Measurements from ENCODE around the gene DYSF.

DNA sequence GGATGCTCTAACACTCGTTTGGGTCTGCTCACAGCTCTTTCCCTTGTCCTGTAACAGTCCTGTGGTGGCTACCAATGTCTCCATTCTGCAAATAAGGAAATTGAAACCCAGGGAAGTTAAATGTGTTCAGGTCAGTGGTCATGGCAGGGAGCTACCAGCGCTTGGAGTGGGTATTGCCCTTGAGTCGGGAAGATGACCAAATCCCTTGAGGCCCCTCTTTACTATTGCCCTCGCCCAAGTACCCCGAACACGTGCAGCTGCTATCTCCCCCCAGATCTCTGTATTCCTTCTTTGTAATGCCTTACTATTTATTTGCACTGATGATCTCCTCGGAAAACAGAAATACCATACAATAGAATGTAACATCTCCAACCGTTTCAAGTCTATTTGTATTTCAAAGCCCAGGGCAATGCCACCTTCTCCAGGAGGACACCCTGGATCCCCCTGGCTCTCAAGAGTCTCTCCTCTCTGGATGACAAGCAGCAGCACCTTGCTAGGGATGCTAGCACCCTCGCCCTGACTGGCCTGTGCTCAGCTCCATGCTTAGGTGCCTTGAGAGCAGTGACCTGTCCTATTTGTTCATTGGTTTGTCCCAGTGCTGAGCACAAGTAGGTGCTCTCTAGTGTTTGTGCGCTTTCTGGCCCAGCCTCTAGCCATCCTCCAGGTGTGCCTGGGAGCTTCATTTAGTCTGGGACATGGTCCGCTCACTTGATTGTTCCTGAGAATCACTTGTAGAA lies 15.1 kb downstream of the DYSF start:
- no peak for TF ChIP-seq ZNF670 (tag by site-specific recombination; IDR thresholded peaks at IDR 0.05; ENCODE audit: low read depth)
- TF ChIP-seq, protein P1, sequence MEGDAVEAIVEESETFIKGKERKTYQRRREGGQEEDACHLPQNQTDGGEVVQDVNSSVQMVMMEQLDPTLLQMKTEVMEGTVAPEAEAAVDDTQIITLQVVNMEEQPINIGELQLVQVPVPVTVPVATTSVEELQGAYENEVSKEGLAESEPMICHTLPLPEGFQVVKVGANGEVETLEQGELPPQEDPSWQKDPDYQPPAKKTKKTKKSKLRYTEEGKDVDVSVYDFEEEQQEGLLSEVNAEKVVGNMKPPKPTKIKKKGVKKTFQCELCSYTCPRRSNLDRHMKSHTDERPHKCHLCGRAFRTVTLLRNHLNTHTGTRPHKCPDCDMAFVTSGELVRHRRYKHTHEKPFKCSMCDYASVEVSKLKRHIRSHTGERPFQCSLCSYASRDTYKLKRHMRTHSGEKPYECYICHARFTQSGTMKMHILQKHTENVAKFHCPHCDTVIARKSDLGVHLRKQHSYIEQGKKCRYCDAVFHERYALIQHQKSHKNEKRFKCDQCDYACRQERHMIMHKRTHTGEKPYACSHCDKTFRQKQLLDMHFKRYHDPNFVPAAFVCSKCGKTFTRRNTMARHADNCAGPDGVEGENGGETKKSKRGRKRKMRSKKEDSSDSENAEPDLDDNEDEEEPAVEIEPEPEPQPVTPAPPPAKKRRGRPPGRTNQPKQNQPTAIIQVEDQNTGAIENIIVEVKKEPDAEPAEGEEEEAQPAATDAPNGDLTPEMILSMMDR (tag by site-specific recombination; IDR thresholded peaks at IDR 0.05), result no peak
- TF ChIP-seq, protein P2, sequence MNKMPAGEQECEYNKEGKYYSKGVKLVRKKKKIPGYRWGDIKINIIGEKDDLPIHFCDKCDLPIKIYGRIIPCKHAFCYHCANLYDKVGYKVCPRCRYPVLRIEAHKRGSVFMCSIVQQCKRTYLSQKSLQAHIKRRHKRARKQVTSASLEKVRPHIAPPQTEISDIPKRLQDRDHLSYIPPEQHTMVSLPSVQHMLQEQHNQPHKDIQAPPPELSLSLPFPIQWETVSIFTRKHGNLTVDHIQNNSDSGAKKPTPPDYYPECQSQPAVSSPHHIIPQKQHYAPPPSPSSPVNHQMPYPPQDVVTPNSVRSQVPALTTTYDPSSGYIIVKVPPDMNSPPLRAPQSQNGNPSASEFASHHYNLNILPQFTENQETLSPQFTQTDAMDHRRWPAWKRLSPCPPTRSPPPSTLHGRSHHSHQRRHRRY (tag by site-specific recombination; IDR thresholded peaks at IDR 0.05), result no peak
- no peak for TF ChIP-seq ZNF654 (tag by site-specific recombination; IDR thresholded peaks at IDR 0.05; ENCODE audit: low read depth)

Measured in HEK293 (cell line).